ENCODE results near the gene PKD1. TPM values are rescaled to one million over a fixed set of nuclear protein-coding genes. Genes with fewer than 3 reads are reported as not detected.
"Not testable (repeated sequence)": the region's sequence is repeated elsewhere in the genome, so short reads cannot be mapped to it uniquely, and the experiment has no call there.

Gene PKD1
- polyA plus RNA-seq (2012; ENCODE audit: insufficient read depth, insufficient read length, low read depth) = 375 TPM

- not testable (repeated sequence) for H3K36me3 ChIP-seq
Measured at GRCh38 chr16:2135770-2136490, at the start of gene PKD1. Gene PKD1, minus strand, starts transcription at chr16:2135898. Its CDS starts 209 bp downstream, at chr16:2135689.

DNA sequence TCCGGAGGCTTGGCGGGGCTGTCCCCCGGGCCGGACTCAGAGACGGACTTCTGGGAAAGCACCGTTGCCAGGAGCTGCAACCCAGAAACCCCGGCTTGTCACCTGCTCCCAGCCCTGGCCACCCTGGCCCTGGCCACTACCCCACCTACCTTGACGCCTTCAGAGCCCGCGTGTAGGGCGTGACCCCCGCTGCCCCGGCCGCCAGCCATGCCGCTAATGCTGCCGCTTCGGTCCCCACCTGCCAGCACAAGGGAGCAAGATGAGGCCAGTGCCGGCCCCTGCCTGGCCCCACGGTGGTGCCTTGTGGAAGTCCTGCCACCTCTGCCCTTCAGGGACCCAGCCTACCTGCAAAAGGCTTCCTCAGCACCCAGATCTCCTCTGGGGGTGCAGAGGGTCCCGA lies 49.3 kb upstream of the PKD1 start:
- no peaks in the 10 kb centered on the region for H3K4me1 ChIP-seq
- H3K36me3 ChIP-seq = peaks cover 5% of the 10 kb centered on the region
- no peaks in the 10 kb centered on the region for H3K9me3 ChIP-seq
- no peak for DNase-seq
- TF ChIP-seq, protein P1, sequence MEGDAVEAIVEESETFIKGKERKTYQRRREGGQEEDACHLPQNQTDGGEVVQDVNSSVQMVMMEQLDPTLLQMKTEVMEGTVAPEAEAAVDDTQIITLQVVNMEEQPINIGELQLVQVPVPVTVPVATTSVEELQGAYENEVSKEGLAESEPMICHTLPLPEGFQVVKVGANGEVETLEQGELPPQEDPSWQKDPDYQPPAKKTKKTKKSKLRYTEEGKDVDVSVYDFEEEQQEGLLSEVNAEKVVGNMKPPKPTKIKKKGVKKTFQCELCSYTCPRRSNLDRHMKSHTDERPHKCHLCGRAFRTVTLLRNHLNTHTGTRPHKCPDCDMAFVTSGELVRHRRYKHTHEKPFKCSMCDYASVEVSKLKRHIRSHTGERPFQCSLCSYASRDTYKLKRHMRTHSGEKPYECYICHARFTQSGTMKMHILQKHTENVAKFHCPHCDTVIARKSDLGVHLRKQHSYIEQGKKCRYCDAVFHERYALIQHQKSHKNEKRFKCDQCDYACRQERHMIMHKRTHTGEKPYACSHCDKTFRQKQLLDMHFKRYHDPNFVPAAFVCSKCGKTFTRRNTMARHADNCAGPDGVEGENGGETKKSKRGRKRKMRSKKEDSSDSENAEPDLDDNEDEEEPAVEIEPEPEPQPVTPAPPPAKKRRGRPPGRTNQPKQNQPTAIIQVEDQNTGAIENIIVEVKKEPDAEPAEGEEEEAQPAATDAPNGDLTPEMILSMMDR (IDR thresholded peaks at IDR 0.05; ENCODE audit: low read depth, low read length) = no peak
- H3K27me3 ChIP-seq = no peaks in the 10 kb centered on the region
- no peak overlapping the region for H3K4me3 ChIP-seq (ENCODE audit: low read depth, low read length)

More at GRCh38 chr16:2135770-2136490, at the start of gene PKD1:
- DNase-seq = peak; percentile 99
- not testable (repeated sequence) for H3K27me3 ChIP-seq, H3K4me1 ChIP-seq, H3K9me3 ChIP-seq
- peak within 1 kb of the TSS; percentile 60 for H3K4me3 ChIP-seq (ENCODE audit: low read depth, low read length)

- H3K27me3 ChIP-seq = no peaks in the 10 kb centered on the region
- TF ChIP-seq, protein P1 (IDR thresholded peaks at IDR 0.05; ENCODE audit: low read depth, low read length) = no peak
- no peak overlapping the region for H3K4me3 ChIP-seq (ENCODE audit: low read depth, low read length)
- H3K9me3 ChIP-seq = no peaks in the 10 kb centered on the region
- H3K4me1 ChIP-seq = no peaks in the 10 kb centered on the region
- DNase-seq = no peak
- peaks cover 5% of the 10 kb centered on the region for H3K36me3 ChIP-seq
Measured at GRCh38 chr16:2184346-2184745, 48.6 kb upstream of the PKD1 start.

DNA sequence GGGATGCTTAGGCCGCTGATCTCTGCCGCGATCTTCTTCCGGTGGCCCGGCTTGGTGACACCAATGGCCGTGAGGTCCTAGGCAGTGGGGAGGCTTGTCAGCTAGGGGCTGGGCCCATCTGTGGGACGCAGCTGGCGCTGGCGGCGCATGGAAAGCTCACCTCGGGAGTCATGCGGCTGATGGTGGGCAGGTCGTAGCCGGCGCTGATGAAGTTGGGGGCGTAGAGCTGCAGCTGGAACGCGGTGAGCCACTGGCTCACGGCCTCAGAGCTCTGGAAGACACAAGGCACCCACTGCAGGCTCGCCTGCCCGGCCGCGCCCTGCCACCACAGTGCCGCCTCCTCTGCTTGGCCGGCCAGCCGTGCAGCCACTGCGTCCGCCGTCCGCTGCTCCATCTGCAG lies 48.0 kb upstream of the PKD1 start:
- Histone ChIP-seq H3K4me1 (no peaks in the 10 kb centered on the region), H3K4me3 (ENCODE audit: low read depth, low read length) (no peak overlapping the region), H3K9me3 (no peaks in the 10 kb centered on the region), H3K36me3 (peaks cover 5% of the 10 kb centered on the region), H3K27me3 (no peaks in the 10 kb centered on the region)
- TF ChIP-seq, protein P1 (IDR thresholded peaks at IDR 0.05; ENCODE audit: low read depth, low read length) = no peak
- no peak for DNase-seq

DNA sequence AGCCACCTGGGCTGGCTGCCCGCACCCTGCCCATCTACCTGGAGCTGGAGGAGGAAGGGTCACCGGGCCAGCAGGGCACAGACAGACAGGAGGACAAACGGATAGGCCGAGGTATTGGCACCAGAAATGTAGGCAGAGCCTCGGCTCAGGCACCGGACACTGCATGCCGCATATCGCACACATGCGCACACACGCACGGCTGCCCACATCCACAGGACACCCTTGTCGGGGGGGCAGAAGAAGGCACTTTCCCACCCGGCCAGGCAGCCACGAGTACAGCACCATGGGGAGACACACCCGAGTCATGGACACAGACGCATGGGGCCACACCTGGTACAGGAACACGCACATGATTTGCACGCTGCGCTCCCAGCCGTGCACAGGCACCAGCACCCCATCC lies 46.3 kb upstream of the PKD1 start:
- H3K4me1 ChIP-seq = no peaks in the 10 kb centered on the region
- DNase-seq = no peak
- no peaks in the 10 kb centered on the region for H3K27me3 ChIP-seq
- H3K9me3 ChIP-seq = no peaks in the 10 kb centered on the region
- H3K4me3 ChIP-seq (ENCODE audit: low read depth, low read length) = no peak overlapping the region
- TF ChIP-seq, protein P1 (IDR thresholded peaks at IDR 0.05; ENCODE audit: low read depth, low read length) = no peak
- peaks cover 21% of the 10 kb centered on the region for H3K36me3 ChIP-seq

DNA sequence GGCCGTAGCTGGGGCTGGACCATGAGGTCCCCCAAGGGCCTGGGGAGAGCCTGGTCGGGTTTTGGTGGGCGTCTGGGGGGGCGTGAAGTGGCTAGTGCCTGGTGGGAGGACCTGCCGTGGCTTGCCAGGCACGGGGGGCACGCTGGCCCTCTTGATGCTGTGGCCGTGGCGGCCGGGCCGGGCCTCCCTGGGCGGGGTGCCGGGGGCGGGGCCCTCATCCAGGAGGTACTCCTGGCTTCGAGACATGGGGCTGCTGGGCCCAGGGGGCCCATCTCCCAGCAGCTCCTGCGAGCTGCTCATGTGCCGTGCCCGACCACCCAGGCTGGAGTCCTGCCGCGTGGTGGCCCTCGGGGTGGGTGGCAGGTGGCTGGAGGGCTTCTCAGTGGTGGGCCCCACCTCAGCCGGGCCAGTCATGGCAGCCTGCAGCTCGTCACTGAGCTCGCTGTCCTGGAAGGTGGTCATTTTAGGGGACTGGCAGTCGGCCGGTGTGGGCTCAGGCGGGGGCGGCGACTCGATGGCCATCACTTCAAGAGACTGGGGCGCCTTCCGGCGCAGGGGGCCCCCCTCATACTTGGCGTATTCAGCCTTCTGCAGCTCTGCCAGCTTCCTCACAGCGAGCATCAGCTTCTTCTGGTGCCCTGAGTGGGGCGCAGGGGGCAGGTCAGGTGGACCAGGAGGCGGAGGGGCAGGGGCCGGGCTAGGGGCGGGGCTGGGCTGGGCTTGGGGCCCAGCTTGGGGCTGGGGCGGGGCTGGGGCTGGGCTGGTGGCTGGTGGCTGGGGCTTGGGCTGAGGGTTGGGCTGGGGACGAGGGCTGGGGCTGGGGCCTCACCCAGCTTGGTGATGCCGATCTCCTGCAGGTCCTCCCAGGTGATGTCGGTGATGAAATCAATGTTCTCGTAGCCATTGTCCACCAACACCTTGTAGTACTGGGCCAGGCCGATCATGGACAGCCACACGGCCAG lies 45.5 kb upstream of the PKD1 start:
- Histone ChIP-seq H3K4me1 (no peaks in the 10 kb centered on the region), H3K27me3 (no peaks in the 10 kb centered on the region), H3K9me3 (no peaks in the 10 kb centered on the region), H3K36me3 (peaks cover 27% of the 10 kb centered on the region), H3K4me3 (ENCODE audit: low read depth, low read length) (no peak overlapping the region)
- no peak for DNase-seq
- TF ChIP-seq, protein P1 (IDR thresholded peaks at IDR 0.05; ENCODE audit: low read depth, low read length) = no peak
